H1 (cell line): ENCODE data around the gene COPS6. TPM values are rescaled to one million over a fixed set of nuclear protein-coding genes. Genes with fewer than 3 reads are reported as not detected.

Source experiments
- CTCF ChIA-PET: fragments of 300-600 bp; sonication (Branson Sonifier 250); formaldehyde crosslinking; loops from one replicate; lab custom pipeline; 2021; ENCODE audit not compliant: partially characterized antibody; lab: Charles Lee
- POLR2A ChIA-PET: fragments of 300-600 bp; sonication (Branson Sonifier 250); formaldehyde crosslinking; loops from one replicate; lab custom pipeline; 2021; ENCODE audit warnings: inconsistent platforms; ENCODE audit not compliant: partially characterized antibody; lab: Charles Lee
- DNase-seq, 2 experiments: peaks; one replicate each; pipeline versions ENCODE4 v3.0.0 to v3.0.0-alpha.2; 2010 to 2022; ENCODE audit warnings: low spot score in 2 of 2, low read depth in 1 of 2, mixed read lengths in 1 of 2
- FAIRE-seq: peaks from 2 replicates; lab custom pipeline; 2011; peaks lifted over from hg19 to GRCh38; lab: Jason Lieb, UNC
- H2AFZ ChIP-seq: 2 replicates; pipeline ENCODE4 v1.8.1; 2012; ENCODE audit warnings: low read length, inconsistent platforms
- H2AK5ac ChIP-seq: 2 replicates; pipeline ENCODE4 v1.6.1; 2013; ENCODE audit warnings: low read depth, low read length
- H2BK120ac ChIP-seq: replicated peaks from 2 replicates; pipeline ENCODE3; 2013; ENCODE audit warnings: low read depth, low read length, inconsistent platforms
- H2BK12ac ChIP-seq: 2 replicates; pipeline ENCODE4 v1.6.1; 2013; ENCODE audit warnings: low read depth, low read length
- H2BK15ac ChIP-seq: 2 replicates; pipeline ENCODE4 v1.6.1; 2013; ENCODE audit warnings: low read length
- H2BK20ac ChIP-seq: 2 replicates; pipeline ENCODE4 v1.6.1; 2013; ENCODE audit warnings: low read length
- H2BK5ac ChIP-seq: 2 replicates; pipeline ENCODE4 v1.6.1; 2013; ENCODE audit warnings: low read depth, low read length
- H3K14ac ChIP-seq: 2 replicates; pipeline ENCODE4 v1.6.1; 2013; ENCODE audit warnings: inconsistent platforms; ENCODE audit not compliant: insufficient read length
- H3K18ac ChIP-seq: 2 replicates; pipeline ENCODE4 v1.6.1; 2013; ENCODE audit warnings: low read length; ENCODE audit errors: extremely low read depth
- H3K23ac ChIP-seq: 2 replicates; pipeline ENCODE4 v1.6.1; 2013; ENCODE audit warnings: inconsistent platforms; ENCODE audit not compliant: insufficient read length
- H3K23me2 ChIP-seq: 2 replicates; pipeline ENCODE4 v1.6.1; 2013; ENCODE audit warnings: low read depth, low read length
- H3K27ac ChIP-seq: 2 replicates; pipeline ENCODE4 v1.6.1; 2011; ENCODE audit warnings: low read depth, low read length, inconsistent platforms
- H3K27me3 ChIP-seq, 4 experiments: replicated peaks in 1 of 4; 1 replicate in 1 of 4; 2 replicates in 3 of 4; pipeline versions ENCODE4 v1.6.1 to v1.8.1; 2011 to 2013; ENCODE audit warnings: low read length in 3 of 4, mild to moderate bottlenecking in 3 of 4, inconsistent platforms in 2 of 4, mixed read lengths in 2 of 4, moderate library complexity in 1 of 4; ENCODE audit not compliant: control insufficient read depth in 3 of 4, insufficient read depth in 3 of 4; ENCODE audit errors: extremely low read depth in 1 of 4
- H3K36me3 ChIP-seq, 4 experiments: 2 replicates each; pipeline versions ENCODE4 v1.6.1 to v1.8.1; 2011 to 2013; ENCODE audit warnings: mild to moderate bottlenecking in 4 of 4, low read length in 3 of 4, moderate library complexity in 2 of 4, control low read depth in 1 of 4, inconsistent platforms in 1 of 4; ENCODE audit not compliant: insufficient read depth in 4 of 4, control insufficient read depth in 2 of 4
- H3K4ac ChIP-seq: replicated peaks from 2 replicates; pipeline ENCODE3; 2013; ENCODE audit warnings: low read length, low read depth, mixed read lengths, inconsistent platforms; ENCODE audit not compliant: insufficient read length
- H3K4me1 ChIP-seq, 4 experiments: replicated peaks in 1 of 4; 1 replicate in 1 of 4; 2 replicates in 3 of 4; pipeline versions ENCODE4 v1.6.1 to v1.8.1; 2011 to 2013; ENCODE audit warnings: low read length in 3 of 4, inconsistent platforms in 2 of 4, mixed read lengths in 1 of 4; ENCODE audit not compliant: insufficient read depth in 4 of 4, control insufficient read depth in 3 of 4
- H3K4me2 ChIP-seq, 2 experiments: 2 replicates each; pipeline versions ENCODE4 v1.6.1 to v1.8.1; 2011 to 2013; ENCODE audit warnings: low read depth in 2 of 2, low read length in 2 of 2, control low read depth in 1 of 2, inconsistent platforms in 1 of 2, mild to moderate bottlenecking in 1 of 2; ENCODE audit not compliant: insufficient read depth in 1 of 2
- H3K4me3 ChIP-seq, 4 experiments: fragments of 200-600, 300-600 bp in 1 of 4; sonication (generic), shearing (Covaris generic), sonication (Bioruptor Twin) in 1 of 4; 2 replicates each; pipeline versions ENCODE4 v1.5.1 to v1.8.1; 2011 to 2016; ENCODE audit warnings: low read length in 4 of 4, low read depth in 3 of 4, control low read depth in 2 of 4, inconsistent platforms in 2 of 4, mild to moderate bottlenecking in 2 of 4, mixed read lengths in 1 of 4, moderate library complexity in 1 of 4; ENCODE audit not compliant: insufficient read depth in 2 of 4; ENCODE audit errors: extremely low read depth in 1 of 4
- H3K56ac ChIP-seq: replicated peaks from 2 replicates; pipeline ENCODE3; 2013; ENCODE audit warnings: low read depth, mild to moderate bottlenecking, mixed read lengths, low read length, inconsistent platforms; ENCODE audit not compliant: insufficient read length
- H3K79me1 ChIP-seq: 2 replicates; pipeline ENCODE4 v1.6.1; 2013; ENCODE audit warnings: low read depth, low read length, control low read depth
- H3K79me2 ChIP-seq, 2 experiments: 2 replicates each; pipeline versions ENCODE4 v1.6.1 to v1.8.1; 2012 to 2013; ENCODE audit warnings: low read length in 2 of 2, mild to moderate bottlenecking in 2 of 2, inconsistent platforms in 1 of 2; ENCODE audit not compliant: insufficient read depth in 2 of 2, control insufficient read depth in 1 of 2
- H3K9ac ChIP-seq, 4 experiments: replicated peaks in 1 of 4; 1 replicate in 1 of 4; 2 replicates in 3 of 4; pipeline versions ENCODE4 v1.6.1 to v1.8.1; 2011 to 2013; ENCODE audit warnings: low read depth in 3 of 4, low read length in 3 of 4, control low read depth in 2 of 4, mild to moderate bottlenecking in 2 of 4, moderate library complexity in 2 of 4, inconsistent platforms in 1 of 4; ENCODE audit errors: extremely low read depth in 1 of 4
- H3K9me3 ChIP-seq, 2 experiments: 2 replicates each; pipeline versions ENCODE4 v1.6.1 to v1.8.1; 2012 to 2013; ENCODE audit warnings: mild to moderate bottlenecking in 2 of 2, moderate library complexity in 2 of 2, control low read depth in 1 of 2, inconsistent platforms in 1 of 2, low read depth in 1 of 2, low read length in 1 of 2, mixed read lengths in 1 of 2; ENCODE audit not compliant: insufficient read depth in 2 of 2
- H4K20me1 ChIP-seq, 2 experiments: replicated peaks in 1 of 2; 2 replicates each; pipeline versions ENCODE3 to v1.8.1; 2011 to 2013; ENCODE audit warnings: inconsistent platforms in 2 of 2, low read length in 2 of 2, mild to moderate bottlenecking in 1 of 2; ENCODE audit not compliant: insufficient read depth in 2 of 2, control insufficient read depth in 1 of 2
- H4K5ac ChIP-seq: 2 replicates; pipeline ENCODE4 v1.6.1; 2013; ENCODE audit warnings: low read length, low read depth, mixed read lengths, inconsistent platforms; ENCODE audit not compliant: insufficient read length
- H4K8ac ChIP-seq: 2 replicates; pipeline ENCODE4 v1.8.0; 2013; ENCODE audit warnings: mild to moderate bottlenecking, moderate library complexity, low read length, inconsistent platforms; ENCODE audit not compliant: insufficient read depth; ENCODE audit errors: extremely low read depth
- H4K91ac ChIP-seq: replicated peaks from 2 replicates; pipeline ENCODE3; 2013; ENCODE audit warnings: low read length, mixed read lengths, inconsistent platforms; ENCODE audit not compliant: insufficient read length
- BCL11A ChIP-seq, 2 experiments: IDR thresholded peaks; one replicate each; pipeline ENCODE4 v1.6.1; 2011; ENCODE audit warnings: low read depth in 2 of 2, low read length in 2 of 2, mild to moderate bottlenecking in 2 of 2
- CBX5 ChIP-seq: fragments of 300-800, 300-1000 bp; sonication (generic); IDR thresholded peaks from 2 replicates; pipeline ENCODE4 v1.7.1; 2016; ENCODE audit warnings: antibody characterized with exemption, low read length, low read depth
- EZH2 ChIP-seq: fragments of 200-600 bp; sonication (generic); IDR thresholded peaks from 2 replicates; pipeline ENCODE4 v1.7.1; 2012; ENCODE audit warnings: low read depth, mild to moderate bottlenecking, moderate library complexity, low read length, inconsistent platforms; ENCODE audit not compliant: severe bottlenecking
- HDAC6 ChIP-seq: IDR thresholded peaks from one replicate; pipeline ENCODE4 v1.7.1; 2012; ENCODE audit warnings: low read depth, mild to moderate bottlenecking, inconsistent platforms, low read length, moderate library complexity
- KDM1A ChIP-seq: fragments of 200-600, 300-600 bp; sonication (generic); IDR thresholded peaks from 2 replicates; pipeline ENCODE4 v1.7.1; 2016; ENCODE audit warnings: mild to moderate bottlenecking, low read length, borderline replicate concordance
- SP2 ChIP-seq: IDR thresholded peaks from 2 replicates; pipeline ENCODE4 v1.6.1; 2012; ENCODE audit warnings: mild to moderate bottlenecking, low read length, inconsistent platforms
- TAF1 ChIP-seq: IDR thresholded peaks from 2 replicates; pipeline ENCODE4 v1.6.1; 2011; ENCODE audit warnings: mild to moderate bottlenecking, low read depth, low read length
- WGBS, 2 experiments: shearing (Covaris generic) in 1 of 2; methylation state at CpG; one replicate each; pipeline versions ENCODE4 v1.1.6 to v1.1.7; 2013 to 2015; ENCODE audit warnings: low lambda C conversion rate in 2 of 2, mixed read lengths in 2 of 2, inconsistent platforms in 1 of 2, low coverage in 1 of 2, missing lambda C conversion rate in 1 of 2; ENCODE audit not compliant: insufficient replicate concordance in 2 of 2, insufficient coverage in 1 of 2, insufficient read length in 1 of 2; ENCODE audit errors: extremely low coverage in 1 of 2, missing lambda C conversion rate in 1 of 2; 5-methylcytosine and 5-hydroxymethylcytosine counted together
- polyA plus RNA-seq, 7 experiments: library from polyadenylated mRNA; depleted of rRNA in 3 of 7; stranded (reverse) in 5 of 7; unstranded in 2 of 7; fragments of >200 nt in 5 of 7; fragments of 200-250 nt in 2 of 7; gene quantifications; 1 replicate in 5 of 7; 2 replicates in 1 of 7; 4 replicates in 1 of 7; pipeline versions ENCODE4 v1.2.1 to v1.2.3, GENCODE V29; 2011 to 2013; ENCODE audit warnings: missing spikeins in 2 of 7, mixed read lengths in 2 of 7
- total RNA-seq: library from RNA; stranded (reverse); fragmentation: NEBNext Ultra II Directional; extraction: Animal tissue kit (Norgen Biotek cat#: 25700); gene quantifications from 2 replicates; pipeline ENCODE4 v1.2.1, GENCODE V29; 2021

COPS6 gene
- total and polyA plus RNA-seq, 2 of the 8 experiments (the other 6 are each of a cell fraction or from before 2014, with no cell fraction given) = 127 to 225 TPM

- Histone ChIP-seq H2BK12ac (no peak overlapping the region), H2BK120ac (no peak overlapping the region), H3K36me3 (peaks cover 9 to 62% (median 40%) of the 10 kb centered on the region in 4 experiments; a peak in 7 of 8 replicates), H3K27me3 (no peaks in the 10 kb centered on the region), H4K20me1 (peaks cover 5% of the 10 kb centered on the region in 2 experiments), H4K8ac (peak overlapping the region; percentile 28; the same call in 1 of the 2 replicates), H3K27ac (no peak overlapping the region), H3K23ac (no peak overlapping the region), H3K56ac (no peak overlapping the region), H2BK15ac (no peak overlapping the region), H3K4me1 (no peaks in the 10 kb centered on the region), H2BK20ac (no peak overlapping the region), H3K4me2 (no peak overlapping the region), H3K4ac (no peak overlapping the region), H3K14ac (no peak overlapping the region), H3K18ac (no peak overlapping the region), H2AFZ (no peak overlapping the region), H3K9ac (no peak overlapping the region), H3K79me2 (no peaks in the 10 kb centered on the region), H3K4me3 (no peak overlapping the region), H4K5ac (no peak overlapping the region), H3K23me2 (no peaks in the 10 kb centered on the region), H2AK5ac (no peak overlapping the region), H3K9me3 (no peaks in the 10 kb centered on the region), H2BK5ac (no peak overlapping the region), H3K79me1 (no peaks in the 10 kb centered on the region; the same call in 1 of the 2 replicates), H4K91ac (no peak overlapping the region)
- FAIRE-seq = no peak
- CTCF ChIA-PET = no interaction called here
- DNase-seq = no peak
- POLR2A ChIA-PET = interaction anchor here (12.1 to 20.0 kb wide), 2 partner anchors 10 to 20 kb away, joined by 414 to 722 read pairs; partner anchors contain the start of genes CNPY4, COPS6, MBLAC1 and TAF6
- whole genome bisulfite sequencing, 2 experiments = 85% methylated on average over 11 of the region's 11 CpGs; no CpG with 5 or more reads in 1 of the 2 experiments
- TF ChIP-seq KDM1A (no peak), SP2 (no peak), HDAC6 (no peak), TAF1 (no peak), CBX5 (no peak), EZH2 (no peak), BCL11A (IDR thresholded peaks at IDR 0.05; ENCODE audit: low read depth in 2 of 2, low read length in 2 of 2) (no peak)
These were observed 19.1 kb downstream of the COPS6 start for GRCh38 chr7:100107890-100108289.
